Measurements from ENCODE around the gene LGR6.

GRCh38 chr1:202181586-202181985 lies 12.0 kb upstream of the LGR6 start:
- TF ChIP-seq ZNF274 (IDR thresholded peaks at IDR 0.05; ENCODE audit: low read depth, low read length) (no peak), YY1 (IDR thresholded peaks at IDR 0.05; ENCODE audit: insufficient read depth, insufficient read length) (no peak)

Data from NT2/D1 (cell line).